NCI-H1417 treated with DMSO at 0.1 percent for 48 hours (cell line): ENCODE measurements around the gene PLEKHH2.
"Not testable (repeated sequence)": the region's sequence is repeated elsewhere in the genome, so short reads cannot be mapped to it uniquely, and the experiment has no call there.

Experiments used
- DNase-seq: peaks from one replicate; lab custom pipeline; 2025; lab: John Stamatoyannopoulos, UW

Gene PLEKHH2

DNA sequence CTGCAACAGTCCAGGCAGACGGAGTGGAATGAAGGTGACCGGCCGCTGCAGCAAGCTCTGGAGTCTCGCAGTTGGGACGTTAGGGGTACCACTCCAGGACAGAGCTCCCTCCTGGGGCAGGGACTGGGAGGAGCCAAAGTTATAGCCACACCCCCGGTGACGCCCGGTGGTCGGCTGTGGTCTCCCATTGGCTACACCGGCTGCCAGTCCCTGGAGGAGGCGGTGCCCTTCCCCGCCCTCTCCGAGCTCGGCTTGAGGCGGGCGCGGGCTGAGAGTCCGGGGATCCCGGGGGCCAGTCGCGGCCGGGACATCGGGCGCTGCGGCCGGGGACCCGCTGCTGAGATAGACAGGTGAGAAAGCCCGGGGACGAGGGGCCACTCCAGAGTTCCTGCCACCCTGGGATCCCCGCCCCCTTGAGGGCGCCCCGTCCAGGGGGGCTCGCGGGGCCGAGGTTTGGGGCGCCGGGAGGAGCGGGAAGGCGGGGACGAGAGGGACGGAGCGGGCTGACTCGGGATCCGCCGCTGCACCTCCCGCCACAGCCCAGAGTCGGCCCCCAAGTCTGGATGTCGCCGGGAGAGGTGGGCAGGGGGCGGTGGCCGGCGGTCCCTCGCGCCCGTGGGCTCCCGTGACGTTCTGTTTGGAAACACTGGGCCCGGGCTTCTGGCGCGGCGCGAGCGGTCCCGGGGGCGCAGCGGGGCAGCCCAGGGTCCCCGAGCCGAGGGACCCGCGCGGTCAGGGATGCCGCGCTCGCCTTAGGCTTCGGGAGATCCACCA, at the start of gene PLEKHH2:
Gene PLEKHH2, plus strand, starts transcription at position 231 of the 774 bp plus-strand sequence. CDS start 7,414 bp downstream, outside the sequence.
- DNase-seq = no peak

DNA sequence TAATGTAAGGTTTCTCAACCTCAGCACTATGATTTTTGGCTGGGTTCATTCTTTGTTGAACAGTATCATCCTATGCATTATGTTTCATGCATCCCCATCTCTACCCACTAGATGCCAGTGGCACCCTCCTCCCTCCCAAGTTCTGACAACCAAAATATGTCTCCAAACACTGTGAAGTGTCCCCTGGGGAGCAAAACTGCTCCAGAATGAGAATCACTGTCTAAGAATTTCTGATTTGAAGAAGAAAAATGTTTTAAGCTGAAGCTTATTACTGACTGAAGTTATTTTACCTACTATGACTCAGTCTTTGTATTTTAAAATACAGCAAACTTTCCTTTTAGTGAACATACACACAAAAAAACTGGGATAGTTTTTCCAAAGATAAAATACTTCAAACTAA, 44.6 kb upstream of the PLEKHH2 start:
- no peak for DNase-seq

- DNase-seq = no peak
These were observed 43.8 kb upstream of the PLEKHH2 start for GRCh38 chr2:43593254-43593653.

GRCh38 chr2:43594875-43595274, 42.2 kb upstream of the PLEKHH2 start:
- DNase-seq = no peak

DNA sequence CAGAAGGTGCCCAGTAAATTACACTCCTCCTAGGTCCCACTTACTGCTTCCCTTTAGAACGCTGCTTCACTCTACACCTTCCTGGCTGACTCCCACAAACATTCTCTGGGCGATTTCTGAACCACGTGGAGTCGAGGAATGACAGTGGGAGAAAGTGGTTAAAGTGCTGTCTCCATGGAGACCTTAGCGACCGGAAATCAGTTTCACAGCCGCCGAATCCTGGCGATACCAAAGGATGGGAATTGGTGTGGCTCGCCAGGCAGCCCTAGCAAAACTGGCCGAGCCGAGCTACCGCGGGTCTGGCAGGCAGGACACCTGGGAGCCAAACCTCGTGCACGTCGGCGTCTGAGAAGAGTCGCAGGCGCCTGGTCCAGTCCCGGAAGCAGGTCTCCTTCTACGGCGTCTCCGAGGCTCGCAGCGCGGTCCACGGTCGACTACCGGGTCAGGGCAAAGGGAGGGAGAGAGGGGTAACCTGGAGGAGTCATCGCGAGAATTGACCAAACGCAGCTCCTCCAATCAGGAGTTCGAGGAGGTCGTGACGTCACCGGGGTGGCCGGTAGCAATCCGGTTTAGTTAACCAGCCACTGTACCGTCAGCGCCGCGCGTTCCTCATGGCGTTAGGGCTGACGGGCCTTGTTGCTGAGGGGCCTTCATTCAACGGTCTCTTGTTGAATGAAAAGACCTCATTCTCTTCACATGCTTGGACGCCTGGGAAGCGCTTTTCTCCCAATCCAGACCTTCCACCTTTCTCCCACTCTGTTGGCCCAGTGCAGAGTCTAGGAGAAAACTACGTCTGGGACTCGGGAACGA, 41.3 kb upstream of the PLEKHH2 start, which contains the start of gene THADA:
Gene THADA, minus strand, starts transcription at position 436 of the 810 bp plus-strand sequence. CDS start 3,646 bp downstream, outside the sequence.
- DNase-seq = peak; percentile 98

GRCh38 chr2:43600596-43600995, 36.5 kb upstream of the PLEKHH2 start:
- DNase-seq = not testable (repeated sequence)

DNA sequence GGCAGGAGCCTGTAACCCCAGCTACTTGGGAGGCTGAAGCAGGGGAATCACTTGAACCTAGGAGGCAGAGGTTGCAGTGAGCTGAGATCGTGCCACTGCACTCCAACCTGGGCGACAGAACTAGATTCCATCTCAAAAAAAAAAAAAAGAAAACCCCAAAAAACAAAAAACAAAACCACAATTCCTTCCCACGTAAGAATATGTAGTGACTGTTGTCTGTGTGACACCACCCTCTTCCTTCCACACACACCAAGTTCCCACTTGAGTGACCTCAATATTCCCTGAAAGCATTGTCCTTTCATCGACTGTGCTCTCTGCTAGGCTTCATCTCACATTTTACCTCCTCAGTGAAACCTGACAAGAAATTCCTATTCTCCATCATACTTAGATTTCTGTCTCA, 32.4 kb upstream of the PLEKHH2 start:
- no peak for DNase-seq

DNA sequence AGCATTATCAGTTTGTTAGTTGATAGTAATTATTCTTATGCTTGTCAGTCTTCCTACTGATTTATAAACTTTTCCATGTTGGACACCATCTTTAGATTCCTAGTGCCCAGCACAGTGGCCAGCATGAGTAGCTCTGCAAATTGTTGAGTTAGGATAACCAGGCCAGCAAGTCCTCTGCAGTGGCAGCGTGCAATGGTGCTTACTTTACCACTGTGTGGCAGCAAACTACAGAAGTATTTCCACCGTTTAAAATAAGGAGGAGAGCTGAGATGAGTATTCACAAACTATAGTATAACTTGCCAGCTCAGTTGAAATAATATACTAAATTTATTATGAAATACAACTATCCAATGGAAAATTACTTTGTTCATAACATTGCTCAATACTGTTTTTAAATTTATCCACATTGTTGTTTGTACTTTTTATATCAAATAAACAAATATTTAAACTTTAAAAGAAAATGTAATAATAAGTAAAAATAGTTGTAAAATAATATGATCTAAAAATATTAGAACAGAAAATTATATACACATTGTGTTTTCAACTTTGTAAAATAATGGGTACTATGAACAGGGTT, 31.9 kb upstream of the PLEKHH2 start:
- no peak for DNase-seq

- no peak for DNase-seq
These were observed 31.2 kb upstream of the PLEKHH2 start for GRCh38 chr2:43605851-43606250.

DNA sequence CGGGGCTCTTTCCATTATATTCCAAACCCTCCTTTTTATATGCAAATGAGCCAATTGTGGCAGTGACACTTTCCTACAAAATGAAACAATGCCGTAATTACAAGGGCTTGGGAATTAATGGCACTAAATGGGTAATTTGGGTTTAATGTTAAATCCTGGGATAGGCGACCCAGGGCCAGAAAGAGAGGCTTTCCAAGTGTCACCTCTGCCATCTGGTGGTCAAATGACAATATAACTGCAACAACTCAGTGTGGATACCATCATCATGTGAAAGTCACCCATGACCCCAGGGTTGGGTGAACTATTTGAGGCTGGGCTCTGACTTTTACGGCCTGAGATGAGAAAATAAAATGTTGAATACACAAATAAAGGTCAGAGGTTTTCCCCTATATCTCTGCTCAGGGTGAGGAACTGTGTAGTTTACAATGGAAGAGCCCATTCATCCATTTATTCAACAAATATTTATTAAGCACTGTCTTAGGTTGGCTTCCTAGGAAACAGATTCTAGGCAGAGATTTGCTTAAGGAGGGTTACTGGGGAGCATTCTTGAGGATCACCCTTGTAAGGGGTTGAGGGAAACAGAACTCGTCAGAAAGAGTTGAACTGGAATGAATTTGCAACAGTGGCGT, 27.7 kb upstream of the PLEKHH2 start:
- no peak for DNase-seq

DNA sequence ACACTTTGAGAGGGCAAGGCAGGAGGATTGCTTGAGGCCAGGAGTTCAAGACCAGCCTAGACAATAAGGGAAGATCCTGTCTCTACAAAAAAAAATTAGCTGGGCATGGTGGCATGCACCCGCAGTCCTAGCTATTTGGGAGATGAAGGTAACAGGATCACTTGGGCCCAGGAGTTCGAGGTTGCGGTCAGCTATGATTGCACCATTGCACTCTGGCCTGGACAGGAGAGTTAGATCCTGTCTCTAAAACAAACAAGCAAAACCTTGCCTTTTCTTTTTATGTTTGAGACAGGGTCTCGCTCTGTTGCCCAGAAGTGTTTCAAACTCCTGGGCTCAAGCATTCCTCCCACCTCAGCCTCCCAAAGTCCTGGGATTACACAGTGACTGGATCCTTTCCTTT, 26.7 kb upstream of the PLEKHH2 start:
- no peak for DNase-seq

DNA sequence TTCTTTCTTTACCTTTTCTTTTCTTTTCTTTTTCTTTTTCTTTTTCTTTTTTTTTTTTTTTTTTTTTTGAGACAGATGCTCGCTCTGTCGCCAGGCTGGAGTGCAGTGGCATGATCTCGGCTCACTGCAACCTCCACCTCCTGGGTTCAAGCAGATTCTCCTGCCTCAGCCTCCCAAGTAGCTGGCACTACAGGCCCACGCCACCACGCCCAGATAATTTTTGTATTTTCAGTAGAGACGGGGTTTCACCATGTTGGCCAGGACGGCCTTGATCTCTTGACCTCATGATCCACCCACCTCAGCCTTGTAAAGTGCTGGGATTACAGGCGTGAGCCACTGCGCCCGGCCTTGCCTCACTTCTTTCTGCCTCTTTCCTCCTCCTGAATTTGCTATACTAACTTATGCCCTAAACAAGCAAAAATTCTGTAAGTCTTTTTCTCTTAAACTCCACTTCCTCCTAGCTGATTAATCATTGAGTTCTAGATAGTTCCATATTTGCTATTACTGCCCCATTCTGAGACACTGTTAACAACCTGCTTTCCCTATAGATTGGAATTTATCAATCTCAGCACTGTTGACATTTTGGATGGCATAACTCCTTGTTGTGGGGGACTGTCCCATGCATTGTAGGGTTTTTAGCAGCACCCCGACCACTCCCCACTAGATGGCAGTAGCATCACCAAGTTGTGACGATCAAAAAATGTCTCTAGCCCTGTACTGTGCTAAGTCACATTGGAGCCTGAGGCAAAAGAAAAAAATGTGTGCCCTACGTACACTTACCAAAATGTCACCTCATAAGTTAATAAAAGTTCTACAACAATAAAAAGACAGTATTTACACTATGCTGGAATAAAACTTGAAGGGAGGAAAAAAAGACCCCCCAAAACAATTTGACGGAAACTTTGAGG, 24.8 kb upstream of the PLEKHH2 start:
- peak; percentile 66 for DNase-seq

DNA sequence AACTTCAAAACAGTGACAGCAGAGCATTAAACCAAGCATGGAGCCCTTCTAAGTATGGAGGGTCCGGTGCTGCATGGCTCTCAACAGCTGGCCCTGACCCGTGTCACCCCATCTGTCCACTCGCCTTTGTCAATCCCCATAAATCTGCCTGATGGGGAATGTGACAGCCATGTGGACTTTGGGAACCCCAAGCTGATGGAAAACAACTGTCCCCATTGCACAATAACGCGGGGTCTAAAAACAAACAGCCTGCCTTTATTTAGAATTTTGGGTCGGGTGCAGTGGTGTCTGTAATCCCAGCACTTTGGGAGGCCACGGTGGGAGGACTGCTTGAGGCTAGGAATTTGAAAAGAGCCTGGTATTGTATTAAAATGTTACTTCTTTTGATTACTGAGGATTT, 24.1 kb upstream of the PLEKHH2 start:
- DNase-seq = no peak

DNA sequence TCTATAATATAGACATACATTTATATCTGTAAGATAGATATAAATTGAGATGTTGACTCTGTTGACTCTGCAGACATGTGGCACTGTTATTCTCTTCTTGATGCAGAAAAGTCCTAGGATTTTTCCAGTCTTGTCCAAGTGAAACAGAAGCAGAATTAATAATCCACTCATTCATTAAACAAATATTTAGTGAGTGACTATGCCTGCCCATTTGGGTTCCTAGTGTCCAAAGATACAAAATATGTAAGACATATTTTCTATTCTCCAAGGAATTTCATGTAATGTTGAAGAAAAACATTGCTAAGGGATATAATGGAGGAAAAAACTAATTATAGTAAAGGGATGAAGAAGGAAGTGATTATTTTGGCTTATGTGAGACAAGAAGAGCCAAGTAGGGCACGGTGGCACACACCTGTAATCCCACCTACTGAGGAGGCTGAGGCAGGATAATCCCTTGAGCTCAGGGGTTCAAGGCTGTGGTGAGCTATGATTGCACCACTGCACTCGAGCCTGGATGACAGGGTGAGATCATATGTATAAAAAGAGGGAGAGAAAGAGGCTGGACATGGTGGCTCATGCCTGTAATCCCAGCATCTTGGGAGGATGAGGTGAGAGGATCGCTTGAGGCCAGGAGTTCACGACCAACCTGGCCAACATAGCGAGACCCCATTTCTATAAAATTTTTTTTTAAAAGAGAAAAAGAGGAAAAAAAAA, 19.9 kb upstream of the PLEKHH2 start:
- DNase-seq = no peak

DNA sequence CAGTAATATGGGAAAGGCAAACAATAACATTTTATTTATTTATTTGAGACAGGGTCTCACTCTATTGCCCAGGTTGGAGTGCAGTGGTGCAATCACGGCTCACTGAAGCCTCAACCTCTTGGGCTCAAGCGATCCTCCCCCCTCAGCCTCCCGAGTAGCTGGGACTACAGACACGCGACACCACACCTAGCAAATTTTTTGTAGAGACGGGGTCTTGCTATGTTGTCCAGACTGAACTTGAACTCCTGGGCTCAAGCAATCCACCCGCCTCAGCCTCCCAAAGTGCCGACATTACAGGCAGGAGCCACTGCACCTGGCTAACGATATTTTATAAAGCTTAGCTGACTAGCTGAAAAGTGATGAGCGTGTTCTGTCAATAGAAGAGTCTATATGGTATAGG, 17.5 kb upstream of the PLEKHH2 start:
- no peak for DNase-seq

DNA sequence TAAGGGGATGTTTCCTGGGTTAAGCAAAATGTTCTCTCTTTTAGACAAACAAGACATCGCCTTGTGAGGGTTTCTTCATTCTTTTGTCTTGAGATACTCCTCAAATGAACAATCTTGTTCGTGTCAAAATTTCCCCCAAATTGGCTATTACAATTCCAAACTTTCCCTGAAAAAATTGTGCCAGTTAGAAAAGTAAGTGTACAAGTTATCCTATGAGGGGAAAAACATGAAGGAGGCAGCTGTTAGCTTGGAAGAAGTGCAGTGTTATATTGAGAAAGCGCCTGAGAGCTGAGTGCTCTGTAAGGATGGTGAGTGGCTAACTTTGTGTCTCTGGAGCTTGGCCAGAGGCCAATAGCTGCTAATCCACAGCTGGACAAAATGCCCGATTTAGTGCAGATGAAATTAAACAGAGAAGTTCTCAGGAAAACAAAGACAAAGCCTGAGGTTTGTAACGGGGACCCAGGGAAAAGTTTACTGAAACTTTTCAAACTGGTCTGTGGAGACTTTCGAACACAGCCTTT, 14.1 kb upstream of the PLEKHH2 start:
- no peak for DNase-seq

- DNase-seq = no peak
These were observed 5.3 kb upstream of the PLEKHH2 start for GRCh38 chr2:43631618-43632317.

- peak; percentile 93 for DNase-seq
These were observed 2.3 kb upstream of the PLEKHH2 start for GRCh38 chr2:43634604-43635306.

GRCh38 chr2:43636153-43636552, 907 bp upstream of the PLEKHH2 start:
- DNase-seq = not testable (repeated sequence)
